Cardiac muscle cell (in vitro differentiated cells and primary cell): ENCODE results near the gene CNOT11. TPM values are rescaled to one million over a fixed set of nuclear protein-coding genes. Genes with fewer than 3 reads are reported as not detected.
"Not testable (repeated sequence)": the region's sequence is repeated elsewhere in the genome, so short reads cannot be mapped to it uniquely, and the experiment has no call there.

Source experiments
- DNase-seq, 2 donors: peaks; one replicate each; pipeline versions ENCODE4 v3.0.0 to v3.0.0-alpha.2; 2010 to 2017; ENCODE audit warnings: low read depth in 1 of 2, low spot score in 1 of 2
- H3K27ac ChIP-seq: fragments of 200-600 bp; sonication (generic); 2 replicates; pipeline ENCODE4 v1.5.1; 2016
- H3K27me3 ChIP-seq: fragments of 200-600 bp; sonication (generic); 2 replicates; pipeline ENCODE4 v1.6.0; 2016; ENCODE audit warnings: control low read depth
- H3K36me3 ChIP-seq: fragments of 200-600 bp; sonication (generic); 2 replicates; pipeline ENCODE4 v1.5.1; 2016; ENCODE audit warnings: control low read depth
- H3K4me1 ChIP-seq: fragments of 200-600 bp; sonication (generic); 2 replicates; pipeline ENCODE4 v1.8.1; 2017; ENCODE audit warnings: low read depth, mild to moderate bottlenecking, mixed run types
- H3K4me3 ChIP-seq: fragments of 200-600 bp; sonication (generic); 2 replicates; pipeline ENCODE4 v1.5.1; 2016; ENCODE audit warnings: mild to moderate bottlenecking
- H3K9me3 ChIP-seq: fragments of 200-600 bp; sonication (generic); 2 replicates; pipeline ENCODE4 v1.5.1; 2017; ENCODE audit warnings: low read depth, mild to moderate bottlenecking, control low read depth
- CTCF ChIP-seq: IDR thresholded peaks from 2 replicates; pipeline ENCODE4 v1.5.1; 2012; ENCODE audit warnings: low read depth, mild to moderate bottlenecking, low read length
- polyA plus RNA-seq: library from polyadenylated mRNA; unstranded; fragments of >200 nt; fragmentation: Nextera tagmentation; extraction: Ambion mirVana; gene quantifications from 2 replicates; pipeline ENCODE4 v1.2.1, GENCODE V29; 2016
- total RNA-seq: library from RNA; depleted of rRNA; stranded (reverse); fragments of >200 nt; gene quantifications from 2 replicates; pipeline ENCODE4 v1.2.3, GENCODE V29; 2016

CNOT11 gene
- total and polyA plus RNA-seq, 2 experiments from 2014 or later = 51.4 to 78.0 TPM

GRCh38 chr2:101234169-101234938 is 18.3 kb upstream of the CNOT11 start:
- Histone ChIP-seq H3K9me3 (no peaks in the 10 kb centered on the region), H3K4me1 (peaks cover 12% of the 10 kb centered on the region), H3K27me3 (no peaks in the 10 kb centered on the region), H3K27ac (no peak overlapping the region), H3K4me3 (no peak overlapping the region), H3K36me3 (no peaks in the 10 kb centered on the region)
- no peak for TF ChIP-seq CTCF
- no peak for DNase-seq

GRCh38 chr2:101235956-101236355 is 16.7 kb upstream of the CNOT11 start:
- peaks cover 19% of the 10 kb centered on the region for H3K4me1 ChIP-seq
- H3K36me3 ChIP-seq, H3K9me3 ChIP-seq, H3K27ac ChIP-seq, DNase-seq, H3K27me3 ChIP-seq, H3K4me3 ChIP-seq: not testable (repeated sequence)

GRCh38 chr2:101237944-101238343 is 14.7 kb upstream of the CNOT11 start:
- H3K27ac ChIP-seq = peak overlapping the region; percentile 99
- not testable (repeated sequence) for H3K36me3 ChIP-seq, H3K4me3 ChIP-seq, H3K27me3 ChIP-seq, H3K9me3 ChIP-seq
- DNase-seq = peak; percentile 23 to 78
- H3K4me1 ChIP-seq = peaks cover 19% of the 10 kb centered on the region

- Histone ChIP-seq H3K36me3 (no peaks in the 10 kb centered on the region), H3K27ac (peak overlapping the region; percentile 99), H3K27me3 (no peaks in the 10 kb centered on the region), H3K4me1 (peaks cover 19% of the 10 kb centered on the region), H3K9me3 (no peaks in the 10 kb centered on the region), H3K4me3 (no peak overlapping the region)
- no peak for DNase-seq
- no peak for TF ChIP-seq CTCF
Observed at GRCh38 chr2:101238930-101239759, 13.5 kb upstream of the CNOT11 start.

- peak overlapping the region; percentile 99 for H3K27ac ChIP-seq
- not testable (repeated sequence) for DNase-seq, H3K27me3 ChIP-seq, H3K9me3 ChIP-seq, H3K36me3 ChIP-seq, H3K4me3 ChIP-seq
- peaks cover 19% of the 10 kb centered on the region for H3K4me1 ChIP-seq
Observed at GRCh38 chr2:101239760-101240118, 12.9 kb upstream of the CNOT11 start.

GRCh38 chr2:101240694-101241093 is 12.0 kb upstream of the CNOT11 start:
- H3K36me3 ChIP-seq, H3K27me3 ChIP-seq, H3K4me3 ChIP-seq, H3K9me3 ChIP-seq: not testable (repeated sequence)
- Histone ChIP-seq H3K27ac (peak overlapping the region; percentile 99), H3K4me1 (peaks cover 19% of the 10 kb centered on the region)
- TF ChIP-seq CTCF = peak; percentile 59
- DNase-seq = peak; percentile 29 to 31

GRCh38 chr2:101241158-101241557 is 11.5 kb upstream of the CNOT11 start:
- H3K27ac ChIP-seq = peak overlapping the region; percentile 35

GRCh38 chr2:101244373-101244772 is 8.3 kb upstream of the CNOT11 start:
- H3K27ac ChIP-seq, H3K9me3 ChIP-seq, H3K4me1 ChIP-seq, DNase-seq, H3K4me3 ChIP-seq, H3K27me3 ChIP-seq, H3K36me3 ChIP-seq: not testable (repeated sequence)

More at GRCh38 chr2:101241158-101241557, 11.5 kb upstream of the CNOT11 start:
- no peak overlapping the region for H3K4me3 ChIP-seq
- no peaks in the 10 kb centered on the region for H3K36me3 ChIP-seq
- H3K9me3 ChIP-seq = no peaks in the 10 kb centered on the region
- no peak for DNase-seq
- no peak for TF ChIP-seq CTCF
- H3K27me3 ChIP-seq = no peaks in the 10 kb centered on the region
- peaks cover 19% of the 10 kb centered on the region for H3K4me1 ChIP-seq

GRCh38 chr2:101244899-101245298 is 7.8 kb upstream of the CNOT11 start:
- H3K4me3 ChIP-seq, H3K27me3 ChIP-seq, H3K36me3 ChIP-seq, DNase-seq, H3K4me1 ChIP-seq, H3K27ac ChIP-seq, H3K9me3 ChIP-seq: not testable (repeated sequence)
